Effector memory CD4-positive, alpha-beta T cell (primary cell): Measurements from ENCODE around the gene CDHR5.
A peak's percentile ranks its signal among the peaks of the same experiment; 100 is the strongest.

Experiments used
- DNase-seq, 3 donors: peaks; one replicate each; pipeline ENCODE4 v3.0.0-alpha.2; 2020
- H3K27ac ChIP-seq: 2 replicates; pipeline ENCODE4 v1.7.0; 2013; ENCODE audit warnings: mild to moderate bottlenecking, low read length, moderate library complexity; ENCODE audit not compliant: insufficient read depth, poor library complexity, severe bottlenecking
- H3K27me3 ChIP-seq: replicated peaks from 2 replicates; pipeline ENCODE4 v1.7.0; 2013; ENCODE audit warnings: mild to moderate bottlenecking, low read length; ENCODE audit not compliant: insufficient read depth, control insufficient read depth, poor library complexity, severe bottlenecking
- H3K36me3 ChIP-seq: 2 replicates; pipeline ENCODE4 v1.7.0; 2013; ENCODE audit warnings: mild to moderate bottlenecking, low read length, moderate library complexity; ENCODE audit not compliant: control insufficient read depth, insufficient read depth
- H3K4me1 ChIP-seq: 2 replicates; pipeline ENCODE4 v1.7.0; 2013; ENCODE audit warnings: low read length, mild to moderate bottlenecking; ENCODE audit not compliant: control insufficient read depth, insufficient read depth, poor library complexity, severe bottlenecking
- H3K4me3 ChIP-seq: 2 replicates; pipeline ENCODE4 v1.7.0; 2013; ENCODE audit warnings: low read length, low read depth, mild to moderate bottlenecking; ENCODE audit not compliant: insufficient read depth, poor library complexity, severe bottlenecking
- H3K9me3 ChIP-seq: 2 replicates; pipeline ENCODE4 v1.7.0; 2013; ENCODE audit warnings: mild to moderate bottlenecking, low read length, moderate library complexity; ENCODE audit not compliant: control insufficient read depth
- total RNA-seq, 3 donors: gene quantifications; one replicate each; lab custom pipeline; 2026; lab: John Stamatoyannopoulos, UW

CDHR5 gene, protein sequence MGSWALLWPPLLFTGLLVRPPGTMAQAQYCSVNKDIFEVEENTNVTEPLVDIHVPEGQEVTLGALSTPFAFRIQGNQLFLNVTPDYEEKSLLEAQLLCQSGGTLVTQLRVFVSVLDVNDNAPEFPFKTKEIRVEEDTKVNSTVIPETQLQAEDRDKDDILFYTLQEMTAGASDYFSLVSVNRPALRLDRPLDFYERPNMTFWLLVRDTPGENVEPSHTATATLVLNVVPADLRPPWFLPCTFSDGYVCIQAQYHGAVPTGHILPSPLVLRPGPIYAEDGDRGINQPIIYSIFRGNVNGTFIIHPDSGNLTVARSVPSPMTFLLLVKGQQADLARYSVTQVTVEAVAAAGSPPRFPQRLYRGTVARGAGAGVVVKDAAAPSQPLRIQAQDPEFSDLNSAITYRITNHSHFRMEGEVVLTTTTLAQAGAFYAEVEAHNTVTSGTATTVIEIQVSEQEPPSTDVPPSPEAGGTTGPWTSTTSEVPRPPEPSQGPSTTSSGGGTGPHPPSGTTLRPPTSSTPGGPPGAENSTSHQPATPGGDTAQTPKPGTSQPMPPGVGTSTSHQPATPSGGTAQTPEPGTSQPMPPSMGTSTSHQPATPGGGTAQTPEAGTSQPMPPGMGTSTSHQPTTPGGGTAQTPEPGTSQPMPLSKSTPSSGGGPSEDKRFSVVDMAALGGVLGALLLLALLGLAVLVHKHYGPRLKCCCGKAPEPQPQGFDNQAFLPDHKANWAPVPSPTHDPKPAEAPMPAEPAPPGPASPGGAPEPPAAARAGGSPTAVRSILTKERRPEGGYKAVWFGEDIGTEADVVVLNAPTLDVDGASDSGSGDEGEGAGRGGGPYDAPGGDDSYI
- 0 to 0.39 (median 0) reads per million in 3 donors for total RNA-seq

GRCh38 chr11:624705-625635 lies at the start of gene CDHR5:
CDHR5 (minus strand) TSS chr11:624955; CDS start chr11:624902, 53 bp downstream.
- no peak within 1 kb of the TSS for H3K4me3 ChIP-seq
- H3K9me3 ChIP-seq, result no peaks in the 10 kb centered on the region
- H3K36me3 ChIP-seq, result no peaks in the 10 kb centered on the region
- peaks cover 18% of the 10 kb centered on the region for H3K4me1 ChIP-seq
- H3K27ac ChIP-seq, result no peak within 1 kb of the TSS
- peaks cover 23% of the 10 kb centered on the region for H3K27me3 ChIP-seq
- DNase-seq, result no peak

DNA sequence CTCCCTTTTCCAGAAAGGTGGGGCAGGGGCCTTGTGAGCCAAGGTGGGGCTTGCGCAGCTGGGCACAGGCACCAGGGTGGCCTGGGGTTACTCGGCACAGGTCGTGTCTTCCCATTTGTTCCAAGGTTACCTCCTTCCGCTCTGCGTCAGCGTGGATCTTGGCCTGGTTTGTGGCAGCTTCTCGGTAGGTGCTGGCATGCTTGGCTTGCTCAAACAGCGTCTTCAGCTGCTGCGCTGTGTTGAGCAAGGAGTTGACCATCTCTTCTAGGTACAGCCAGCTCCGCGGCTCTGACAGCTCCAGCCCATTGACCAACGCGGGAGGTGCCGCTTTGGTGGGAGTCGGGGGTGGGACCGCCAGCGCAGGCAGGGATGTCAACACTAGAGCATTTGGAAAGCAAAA lies 49.7 kb upstream of the CDHR5 start:
- DNase-seq, result no peak
- Histone ChIP-seq H3K4me3 (no peak overlapping the region), H3K36me3 (peaks cover 27% of the 10 kb centered on the region), H3K27ac (no peak overlapping the region), H3K9me3 (no peaks in the 10 kb centered on the region), H3K27me3 (no peaks in the 10 kb centered on the region), H3K4me1 (no peaks in the 10 kb centered on the region)

DNA sequence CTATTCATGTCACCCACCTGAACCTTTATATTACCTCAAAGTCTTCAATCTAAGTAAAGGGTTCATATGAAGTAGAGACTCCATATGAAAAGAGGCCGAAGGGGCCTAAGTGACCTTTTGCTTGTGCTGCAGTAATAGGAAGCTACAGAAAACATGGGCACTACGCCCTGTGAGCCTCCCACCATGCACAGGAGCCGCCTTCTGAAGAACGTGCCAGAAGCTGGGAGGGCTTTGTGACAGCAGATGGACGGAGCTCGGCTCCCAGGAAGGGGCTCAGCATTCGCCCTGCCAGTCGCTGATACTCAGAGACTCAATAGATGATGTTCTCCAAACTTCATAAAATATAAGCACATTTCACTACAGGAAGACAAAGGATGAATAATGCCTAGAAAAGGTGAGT lies 49.1 kb upstream of the CDHR5 start:
- H3K27me3 ChIP-seq, result no peaks in the 10 kb centered on the region

GRCh38 chr11:665704-666281 lies 41.0 kb upstream of the CDHR5 start:
- no peaks in the 10 kb centered on the region for H3K27me3 ChIP-seq
- H3K4me3 ChIP-seq, result no peak overlapping the region
- H3K9me3 ChIP-seq, result no peaks in the 10 kb centered on the region
- peaks cover 3% of the 10 kb centered on the region for H3K36me3 ChIP-seq
- no peak for DNase-seq
- H3K27ac ChIP-seq, result no peak overlapping the region
- no peaks in the 10 kb centered on the region for H3K4me1 ChIP-seq

More for the DNA sequence above, 49.1 kb upstream of the CDHR5 start:
- Histone ChIP-seq H3K36me3 (peaks cover 27% of the 10 kb centered on the region), H3K4me3 (no peak overlapping the region), H3K27ac (no peak overlapping the region), H3K9me3 (no peaks in the 10 kb centered on the region), H3K4me1 (no peaks in the 10 kb centered on the region)
- DNase-seq, result no peak

- Histone ChIP-seq H3K36me3 (peaks cover 6% of the 10 kb centered on the region), H3K9me3 (no peaks in the 10 kb centered on the region), H3K4me3 (no peak overlapping the region), H3K27ac (no peak overlapping the region), H3K27me3 (no peaks in the 10 kb centered on the region), H3K4me1 (no peaks in the 10 kb centered on the region)
- no peak for DNase-seq
These were observed 40.4 kb upstream of the CDHR5 start for GRCh38 chr11:665062-665703.

- peak in 2 of 3 donors; percentile 16 to 18 for DNase-seq
- no peaks in the 10 kb centered on the region for H3K4me1 ChIP-seq
- no peak overlapping the region for H3K4me3 ChIP-seq
- no peaks in the 10 kb centered on the region for H3K27me3 ChIP-seq
- H3K36me3 ChIP-seq, result peaks cover 6% of the 10 kb centered on the region
- no peak overlapping the region for H3K27ac ChIP-seq
- H3K9me3 ChIP-seq, result no peaks in the 10 kb centered on the region
These were observed 38.0 kb upstream of the CDHR5 start for GRCh38 chr11:662689-663274.

DNA sequence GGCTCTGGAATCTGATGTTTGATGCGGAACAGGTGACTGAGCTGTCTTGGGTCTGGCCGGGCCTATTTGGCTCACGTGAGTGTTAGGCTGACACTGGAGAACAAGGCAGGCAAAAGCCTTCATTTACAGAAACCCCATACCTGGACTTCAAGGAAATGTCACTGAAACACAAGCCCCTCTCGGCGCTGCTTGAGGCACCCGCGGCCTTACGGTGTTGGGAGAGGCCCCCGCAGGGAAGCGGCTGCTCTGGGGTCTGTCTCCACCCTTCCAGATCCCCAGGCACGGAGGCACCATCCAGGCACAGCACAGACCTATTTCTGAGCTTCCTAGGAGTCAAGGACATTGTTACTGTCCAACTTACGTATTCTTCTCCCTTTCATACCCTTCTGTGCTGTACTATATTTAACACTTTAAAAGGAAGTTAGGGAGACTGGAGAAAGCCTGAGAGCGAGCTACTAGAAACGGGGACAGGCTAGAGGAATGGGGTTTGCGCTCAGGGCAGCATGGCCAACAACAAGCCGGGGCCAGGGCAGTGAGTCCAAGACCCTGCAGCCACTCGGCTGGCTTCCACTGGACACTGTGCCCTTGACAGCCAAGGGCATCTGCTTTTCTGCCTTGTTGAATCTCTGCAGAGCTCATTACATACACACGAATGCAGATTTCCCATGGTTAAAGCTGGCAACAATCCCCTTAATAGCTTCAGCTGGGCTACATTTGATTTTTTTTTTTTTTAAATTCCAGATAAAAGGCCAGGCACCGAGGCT lies 36.1 kb upstream of the CDHR5 start:
- Histone ChIP-seq H3K27ac (no peak overlapping the region), H3K9me3 (no peaks in the 10 kb centered on the region), H3K4me1 (no peaks in the 10 kb centered on the region), H3K27me3 (no peaks in the 10 kb centered on the region), H3K36me3 (peaks cover 10% of the 10 kb centered on the region), H3K4me3 (no peak overlapping the region)
- no peak for DNase-seq

GRCh38 chr11:660281-660680 lies 35.5 kb upstream of the CDHR5 start:
- H3K36me3 ChIP-seq, result peaks cover 10% of the 10 kb centered on the region
- H3K9me3 ChIP-seq, result no peaks in the 10 kb centered on the region
- H3K4me1 ChIP-seq, result no peaks in the 10 kb centered on the region
- no peak overlapping the region for H3K27ac ChIP-seq
- H3K4me3 ChIP-seq, result no peak overlapping the region
- no peak for DNase-seq
- H3K27me3 ChIP-seq, result no peaks in the 10 kb centered on the region
